Measurements from ENCODE around the gene MYBL2. TPM values are rescaled to one million over a fixed set of nuclear protein-coding genes. Genes with fewer than 3 reads are reported as not detected.

MYBL2 gene
- total RNA-seq, 1 experiment from 2014 or later, result 95.9 TPM

DNA sequence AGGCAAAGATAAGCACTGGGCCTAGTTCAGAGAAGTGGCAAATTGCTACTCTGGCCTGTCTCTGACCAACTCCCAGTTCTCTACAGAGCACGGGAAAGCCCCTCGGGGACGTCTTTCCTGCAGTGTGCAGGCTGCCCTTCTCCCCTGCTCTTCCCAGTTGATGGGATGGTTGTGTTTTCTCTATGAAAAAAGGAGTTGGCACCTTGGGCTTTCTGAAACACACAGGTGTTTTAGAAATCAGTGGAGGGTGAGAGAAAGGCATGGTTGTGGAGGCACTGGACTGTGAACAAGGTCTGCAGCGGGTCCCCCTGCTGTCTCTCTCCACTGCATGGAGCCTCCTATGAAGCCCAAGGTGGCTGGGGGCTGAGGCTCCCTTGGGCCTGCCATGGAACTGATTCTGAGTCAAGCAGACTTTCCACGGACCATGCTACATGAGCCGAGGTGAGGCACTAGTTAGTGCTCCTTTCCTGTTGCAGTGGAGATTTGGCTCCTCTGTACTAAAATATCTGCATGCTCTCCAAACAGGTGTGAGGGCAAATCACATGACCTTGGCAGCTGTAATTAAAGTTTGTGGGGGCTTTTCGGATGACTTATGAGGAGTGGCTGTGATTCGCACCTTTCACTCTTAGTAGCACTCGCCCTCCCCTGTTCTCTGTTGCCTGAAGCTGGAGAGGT lies 43.6 kb downstream of the MYBL2 start:
- Histone ChIP-seq H3K79me2 (ENCODE audit: low read length) (no peaks in the 10 kb centered on the region), H3K36me3 (ENCODE audit: low read depth, low read length) (peaks cover 42% of the 10 kb centered on the region; the same call in 1 of the 2 replicates), H3K27me3 (ENCODE audit: low read length) (no peaks in the 10 kb centered on the region), H3K9ac (ENCODE audit: low read length) (no peak overlapping the region), H3K9me2 (replicated peaks; ENCODE audit: low read length) (no peaks in the 10 kb centered on the region), H3K4me3 (ENCODE audit: low read length) (no peak overlapping the region), H3K4me2 (ENCODE audit: low read length) (no peak overlapping the region), H2AFZ (ENCODE audit: low read length) (no peak overlapping the region), H4K20me1 (ENCODE audit: low read length) (no peaks in the 10 kb centered on the region), H3K27ac (ENCODE audit: low read length) (no peak overlapping the region), H3F3A (ENCODE audit: low read length, unreplicated experiment) (no peaks in the 10 kb centered on the region), H3K4me1 (ENCODE audit: insufficient read depth, low read length) (no peaks in the 10 kb centered on the region), H3K9me3 (ENCODE audit: low read length) (no peaks in the 10 kb centered on the region)
- ChIA-PET POLR2A (ENCODE audit: unreplicated experiment) (no interaction called here), CTCF (no interaction called here)
- ATAC-seq (no peak), DNase-seq (no peak)
- no peak for TF ChIP-seq EZH2phosphoT487 (IDR thresholded peaks at IDR 0.05; ENCODE audit: borderline replicate concordance, low read length)
- no peak for TF ChIP-seq EZH2 (IDR thresholded peaks at IDR 0.05; ENCODE audit: low read length, unreplicated experiment)
- TF ChIP-seq, protein P1, sequence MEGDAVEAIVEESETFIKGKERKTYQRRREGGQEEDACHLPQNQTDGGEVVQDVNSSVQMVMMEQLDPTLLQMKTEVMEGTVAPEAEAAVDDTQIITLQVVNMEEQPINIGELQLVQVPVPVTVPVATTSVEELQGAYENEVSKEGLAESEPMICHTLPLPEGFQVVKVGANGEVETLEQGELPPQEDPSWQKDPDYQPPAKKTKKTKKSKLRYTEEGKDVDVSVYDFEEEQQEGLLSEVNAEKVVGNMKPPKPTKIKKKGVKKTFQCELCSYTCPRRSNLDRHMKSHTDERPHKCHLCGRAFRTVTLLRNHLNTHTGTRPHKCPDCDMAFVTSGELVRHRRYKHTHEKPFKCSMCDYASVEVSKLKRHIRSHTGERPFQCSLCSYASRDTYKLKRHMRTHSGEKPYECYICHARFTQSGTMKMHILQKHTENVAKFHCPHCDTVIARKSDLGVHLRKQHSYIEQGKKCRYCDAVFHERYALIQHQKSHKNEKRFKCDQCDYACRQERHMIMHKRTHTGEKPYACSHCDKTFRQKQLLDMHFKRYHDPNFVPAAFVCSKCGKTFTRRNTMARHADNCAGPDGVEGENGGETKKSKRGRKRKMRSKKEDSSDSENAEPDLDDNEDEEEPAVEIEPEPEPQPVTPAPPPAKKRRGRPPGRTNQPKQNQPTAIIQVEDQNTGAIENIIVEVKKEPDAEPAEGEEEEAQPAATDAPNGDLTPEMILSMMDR (conservative IDR thresholded peaks at IDR 0.05; ENCODE audit: low read depth, low read length), result no peak
- intact Hi-C loops (cut with micrococcal nuclease), result no loop called here
- no TSS peak for BruUV-seq (replicated peaks)

DNA sequence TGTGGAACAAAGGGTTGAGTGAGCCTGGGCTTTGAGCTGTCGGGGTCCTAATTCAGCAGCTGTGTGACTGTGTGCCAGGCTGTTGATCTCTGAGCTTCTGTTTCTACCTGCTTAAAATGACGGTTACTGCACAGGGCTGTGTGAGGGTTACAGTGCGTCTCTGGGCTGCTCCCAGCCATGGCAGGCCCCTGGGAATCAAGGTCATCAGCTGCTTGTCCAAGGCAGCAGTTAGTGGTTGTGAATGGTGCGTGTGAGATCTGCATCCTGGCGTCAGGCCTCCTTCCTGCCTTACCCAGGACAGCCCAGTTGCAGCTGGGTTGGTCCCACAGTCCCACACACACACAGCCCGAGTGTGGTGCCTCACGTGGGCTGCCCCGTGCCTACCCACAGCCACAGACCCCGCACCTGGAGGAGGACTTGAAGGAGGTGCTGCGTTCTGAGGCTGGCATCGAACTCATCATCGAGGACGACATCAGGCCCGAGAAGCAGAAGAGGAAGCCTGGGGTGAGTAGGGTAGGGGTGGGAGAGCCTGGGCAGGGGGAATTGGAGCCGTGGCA lies 44.3 kb downstream of the MYBL2 start:
- no peak overlapping the region for H2AFZ ChIP-seq (ENCODE audit: low read length)
- DNase-seq (no peak), ATAC-seq (no peak)
- no peak overlapping the region for H3K4me2 ChIP-seq (ENCODE audit: low read length)
- H3K4me1 ChIP-seq (ENCODE audit: insufficient read depth, low read length), result no peaks in the 10 kb centered on the region
- intact Hi-C loops (cut with micrococcal nuclease), result no loop called here
- no peaks in the 10 kb centered on the region for H3K79me2 ChIP-seq (ENCODE audit: low read length)
- ChIA-PET POLR2A (ENCODE audit: unreplicated experiment) (no interaction called here), CTCF (no interaction called here)
- TF ChIP-seq EZH2 (IDR thresholded peaks at IDR 0.05; ENCODE audit: low read length, unreplicated experiment), result no peak
- TF ChIP-seq, protein P1 (conservative IDR thresholded peaks at IDR 0.05; ENCODE audit: low read depth, low read length), result no peak
- TF ChIP-seq EZH2phosphoT487 (IDR thresholded peaks at IDR 0.05; ENCODE audit: borderline replicate concordance, low read length), result no peak
- no peak overlapping the region for H3K27ac ChIP-seq (ENCODE audit: low read length)
- H3K36me3 ChIP-seq (ENCODE audit: low read depth, low read length), result peaks cover 37% of the 10 kb centered on the region; the same call in 1 of the 2 replicates
- no peak overlapping the region for H3K9ac ChIP-seq (ENCODE audit: low read length)
- no peaks in the 10 kb centered on the region for H3K27me3 ChIP-seq (ENCODE audit: low read length)
- no peaks in the 10 kb centered on the region for H3K9me2 ChIP-seq (replicated peaks; ENCODE audit: low read length)
- no peaks in the 10 kb centered on the region for H3F3A ChIP-seq (ENCODE audit: low read length, unreplicated experiment)
- H3K9me3 ChIP-seq (ENCODE audit: low read length), result no peaks in the 10 kb centered on the region
- no peaks in the 10 kb centered on the region for H4K20me1 ChIP-seq (ENCODE audit: low read length)
- no TSS peak for BruUV-seq (replicated peaks)
- H3K4me3 ChIP-seq (ENCODE audit: low read length), result no peak overlapping the region

DNA sequence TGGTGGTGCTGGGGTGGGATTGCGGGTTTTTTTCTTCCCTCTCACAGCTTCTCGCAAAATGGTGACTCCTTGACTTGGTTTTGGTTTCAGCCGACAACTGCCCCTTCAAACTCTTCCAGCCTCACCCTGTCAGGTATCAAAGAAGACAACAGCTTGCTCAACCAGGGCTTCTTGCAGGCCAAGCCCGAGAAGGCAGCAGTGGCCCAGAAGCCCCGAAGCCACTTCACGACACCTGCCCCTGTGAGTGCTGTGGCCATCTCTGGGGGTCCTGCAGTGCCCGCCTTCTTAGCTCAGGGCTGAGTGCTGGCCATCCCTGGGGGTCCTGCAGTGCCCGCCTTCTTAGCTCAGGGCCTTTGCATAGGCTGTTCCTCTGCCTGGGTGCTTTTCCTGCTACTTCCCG lies 48.1 kb downstream of the MYBL2 start:
- Histone ChIP-seq H3K4me3 (ENCODE audit: low read length) (no peak overlapping the region), H3K9me2 (replicated peaks; ENCODE audit: low read length) (no peaks in the 10 kb centered on the region), H3K36me3 (ENCODE audit: low read depth, low read length) (peaks cover 23% of the 10 kb centered on the region; the same call in 1 of the 2 replicates), H3K79me2 (ENCODE audit: low read length) (no peaks in the 10 kb centered on the region), H3K9me3 (ENCODE audit: low read length) (no peaks in the 10 kb centered on the region), H3K9ac (ENCODE audit: low read length) (no peak overlapping the region), H4K20me1 (ENCODE audit: low read length) (no peaks in the 10 kb centered on the region), H3K27ac (ENCODE audit: low read length) (no peak overlapping the region), H2AFZ (ENCODE audit: low read length) (no peak overlapping the region), H3K4me1 (ENCODE audit: insufficient read depth, low read length) (no peaks in the 10 kb centered on the region), H3F3A (ENCODE audit: low read length, unreplicated experiment) (no peaks in the 10 kb centered on the region), H3K27me3 (ENCODE audit: low read length) (no peaks in the 10 kb centered on the region), H3K4me2 (ENCODE audit: low read length) (no peak overlapping the region)
- ATAC-seq (no peak), DNase-seq (no peak)
- no TSS peak for BruUV-seq (replicated peaks)
- TF ChIP-seq EZH2 (IDR thresholded peaks at IDR 0.05; ENCODE audit: low read length, unreplicated experiment) (no peak), EZH2phosphoT487 (IDR thresholded peaks at IDR 0.05; ENCODE audit: borderline replicate concordance, low read length) (no peak)
- TF ChIP-seq, protein P1 (conservative IDR thresholded peaks at IDR 0.05; ENCODE audit: low read depth, low read length), result no peak
- CTCF ChIA-PET, result no interaction called here
- intact Hi-C loops (cut with micrococcal nuclease), result no loop called here
- POLR2A ChIA-PET (ENCODE audit: unreplicated experiment), result no interaction called here

All from PC-3 (cell line).